Stimulated activated CD4-positive, alpha-beta T cell treated with anti-CD3 and anti-CD28 coated beads, TNF-alpha, amount 100 ng/mL, for 24 hours (primary cell): ENCODE data around the gene TLK2.

Experiments used
- DNase-seq, 3 experiments: peaks; one replicate each; pipeline ENCODE4 v3.0.0-alpha.2; 2020; ENCODE audit warnings: low read depth in 3 of 3

TLK2 gene

GRCh38 chr17:62655656-62656055 lies 177.0 kb downstream of the TLK2 start:
- no peak for DNase-seq

- no peak for DNase-seq
These were observed 177.8 kb downstream of the TLK2 start for GRCh38 chr17:62656446-62656845.

GRCh38 chr17:62657145-62657665 lies 178.6 kb downstream of the TLK2 start:
- no peak for DNase-seq

GRCh38 chr17:62657690-62658089 lies 179.1 kb downstream of the TLK2 start:
- DNase-seq: no peak

GRCh38 chr17:62658136-62658920 lies 179.7 kb downstream of the TLK2 start:
- no peak for DNase-seq

GRCh38 chr17:62660629-62661118 lies 182.0 kb downstream of the TLK2 start:
- DNase-seq: no peak

GRCh38 chr17:62661337-62661736 lies 182.7 kb downstream of the TLK2 start:
- DNase-seq: no peak

- DNase-seq: no peak
These were observed 184.2 kb downstream of the TLK2 start for GRCh38 chr17:62662855-62663254.
